ENCODE results near the gene TGFB1.
A peak's percentile ranks its signal among the peaks of the same experiment; 100 is the strongest.
"Not testable (repeated sequence)": the region's sequence is repeated elsewhere in the genome, so short reads cannot be mapped to it uniquely, and the experiment has no call there.

TGFB1 gene
- 95.8 to 213 (median 184) reads per million in 4 experiments for total RNA-seq

DNA sequence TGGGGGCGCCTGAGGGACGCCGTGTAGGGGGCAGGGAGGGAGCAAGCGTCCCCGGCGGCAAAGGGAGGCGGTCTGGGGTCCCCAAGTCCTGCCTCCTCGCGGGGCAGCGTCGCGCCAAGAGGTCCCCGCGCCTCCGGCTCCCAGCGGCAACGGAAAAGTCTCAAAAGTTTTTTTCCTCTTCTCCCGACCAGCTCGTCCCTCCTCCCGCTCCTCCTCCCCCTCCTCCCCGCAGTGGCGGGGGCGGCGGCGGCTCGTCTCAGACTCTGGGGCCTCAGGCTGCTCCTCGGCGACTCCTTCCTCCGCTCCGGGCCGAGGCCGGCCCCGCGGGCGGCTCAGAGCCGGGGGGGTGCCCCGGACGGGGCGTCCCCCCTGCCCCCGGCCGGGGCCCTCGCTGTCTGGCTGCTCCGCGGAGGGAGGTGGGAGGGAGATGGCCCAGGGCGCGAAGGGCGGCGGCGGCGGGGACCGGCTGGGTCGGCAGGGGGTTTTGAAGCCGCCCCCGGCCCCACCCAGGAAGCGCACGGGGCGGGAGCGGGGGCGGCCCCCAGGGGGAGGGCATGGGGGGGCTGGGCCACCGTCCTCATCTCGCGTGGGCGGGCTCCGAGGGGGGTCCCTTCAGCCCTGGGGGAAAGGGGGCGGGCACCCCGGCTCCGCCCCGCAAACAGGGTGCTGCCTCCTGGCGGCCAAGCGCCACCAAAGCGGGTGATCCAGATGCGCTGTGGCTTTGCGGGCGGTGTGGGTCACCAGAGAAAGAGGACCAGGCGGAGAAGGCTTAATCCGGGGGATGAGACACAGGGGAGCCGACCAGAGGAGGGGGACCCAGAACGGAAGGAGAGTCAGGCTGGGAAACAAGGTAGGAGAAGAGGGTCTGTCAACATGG, at the start of gene TGFB1:
Gene TGFB1 (minus strand): TSS at position 457 of the 877 bp plus-strand sequence. CDS start 878 bp downstream, outside the sequence.
- DNase-seq: peak; percentile 92

DNA sequence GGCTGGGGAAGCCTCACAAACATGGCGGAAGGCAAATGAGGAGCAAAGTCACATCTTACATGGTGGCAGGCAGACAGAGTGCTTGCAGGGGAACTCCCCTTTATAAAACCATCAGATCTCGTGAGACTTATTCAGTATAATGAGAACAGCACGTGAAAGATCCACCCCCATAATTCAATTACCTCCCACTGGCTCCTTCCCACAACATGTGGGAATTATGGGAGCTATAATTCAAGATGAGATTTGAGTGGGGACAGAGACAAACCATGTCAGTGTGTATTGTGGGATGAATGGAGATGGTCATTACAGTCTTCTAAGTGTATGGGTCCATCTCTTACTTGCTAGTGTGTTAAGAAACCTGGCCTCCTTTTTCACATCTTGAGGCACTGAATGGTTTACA, 48.3 kb upstream of the TGFB1 start:
- no peak for DNase-seq

DNA sequence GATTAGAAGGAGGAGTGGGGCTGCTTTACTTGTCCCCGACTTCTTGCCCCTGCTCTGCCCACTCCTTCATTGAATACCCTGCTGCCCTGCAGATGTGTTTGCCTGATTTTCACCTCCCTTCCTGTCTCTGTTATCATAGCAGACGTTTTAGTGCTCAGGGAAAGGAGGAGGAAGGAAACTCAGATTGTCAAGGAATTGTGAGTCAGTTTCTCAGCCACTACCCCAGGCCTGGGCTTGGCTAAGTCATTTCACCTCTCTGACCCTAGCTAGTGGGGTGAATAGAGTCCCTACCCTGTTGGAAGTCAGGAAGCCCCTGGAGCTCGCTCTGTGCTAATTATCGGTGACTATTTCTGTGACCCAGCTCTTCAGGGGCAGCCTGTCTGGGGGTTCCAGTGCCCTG, 47.8 kb upstream of the TGFB1 start:
- DNase-seq: no peak

DNA sequence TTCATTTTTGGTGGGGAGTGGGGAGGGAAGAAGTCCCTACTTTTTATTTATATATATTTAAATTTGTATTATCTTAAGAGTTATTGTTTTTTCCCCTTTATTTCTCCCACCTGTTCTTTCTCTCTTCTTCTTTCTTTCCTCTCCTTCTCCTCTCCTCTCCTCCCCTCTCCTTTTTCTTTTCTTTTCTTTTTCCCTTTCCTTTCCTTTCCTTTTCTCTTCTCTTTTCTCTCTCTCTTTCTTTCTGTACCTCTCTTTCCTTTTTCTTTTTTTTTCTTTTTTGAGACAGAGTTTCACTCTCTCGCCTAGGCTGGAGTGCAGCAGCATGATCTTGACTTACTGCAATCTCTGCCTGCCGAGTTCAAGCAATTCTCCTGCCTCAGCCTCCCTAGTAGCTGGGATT, 45.8 kb upstream of the TGFB1 start:
- no peak for DNase-seq

- DNase-seq: no peak
These were observed 45.4 kb upstream of the TGFB1 start for GRCh38 chr19:41399091-41399490.

DNA sequence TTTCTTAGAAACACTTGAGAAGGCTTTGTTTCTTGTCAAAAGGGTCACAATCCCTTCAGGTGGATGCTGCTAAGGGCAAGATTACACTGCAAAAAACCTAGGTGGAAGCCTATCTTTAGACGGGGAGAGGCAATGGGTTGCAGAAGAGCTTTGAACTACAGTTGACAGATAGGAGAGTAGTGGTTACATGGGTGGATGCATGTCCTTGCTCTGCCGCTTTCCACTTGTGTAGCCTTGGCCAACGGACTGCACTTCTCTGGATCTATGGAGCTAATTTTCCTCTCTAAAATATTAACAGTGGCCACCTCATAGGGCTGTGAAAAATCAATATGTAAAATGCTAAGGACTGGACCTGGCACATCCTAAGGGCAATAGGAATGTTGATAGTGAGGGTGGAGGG, 44.9 kb upstream of the TGFB1 start:
- no peak for DNase-seq

DNA sequence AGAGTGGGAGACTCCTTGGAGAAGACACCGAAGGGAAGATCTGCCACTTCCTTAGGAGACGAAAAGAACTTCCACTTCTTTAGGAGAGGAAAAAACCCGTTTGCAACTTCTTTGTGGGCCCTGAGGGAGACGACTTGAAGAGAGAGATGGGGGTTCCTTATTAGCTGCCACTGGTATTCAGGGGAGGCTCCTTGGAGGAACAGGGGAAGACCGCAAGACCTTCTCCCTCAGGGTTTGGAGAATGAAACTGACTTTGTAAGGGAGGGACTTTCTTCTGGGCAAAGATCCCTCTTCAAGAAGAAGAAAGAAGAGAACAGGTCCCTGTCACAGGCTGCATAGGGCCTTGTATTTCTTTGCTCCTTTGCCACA, 44.3 kb upstream of the TGFB1 start:
- no peak for DNase-seq

DNA sequence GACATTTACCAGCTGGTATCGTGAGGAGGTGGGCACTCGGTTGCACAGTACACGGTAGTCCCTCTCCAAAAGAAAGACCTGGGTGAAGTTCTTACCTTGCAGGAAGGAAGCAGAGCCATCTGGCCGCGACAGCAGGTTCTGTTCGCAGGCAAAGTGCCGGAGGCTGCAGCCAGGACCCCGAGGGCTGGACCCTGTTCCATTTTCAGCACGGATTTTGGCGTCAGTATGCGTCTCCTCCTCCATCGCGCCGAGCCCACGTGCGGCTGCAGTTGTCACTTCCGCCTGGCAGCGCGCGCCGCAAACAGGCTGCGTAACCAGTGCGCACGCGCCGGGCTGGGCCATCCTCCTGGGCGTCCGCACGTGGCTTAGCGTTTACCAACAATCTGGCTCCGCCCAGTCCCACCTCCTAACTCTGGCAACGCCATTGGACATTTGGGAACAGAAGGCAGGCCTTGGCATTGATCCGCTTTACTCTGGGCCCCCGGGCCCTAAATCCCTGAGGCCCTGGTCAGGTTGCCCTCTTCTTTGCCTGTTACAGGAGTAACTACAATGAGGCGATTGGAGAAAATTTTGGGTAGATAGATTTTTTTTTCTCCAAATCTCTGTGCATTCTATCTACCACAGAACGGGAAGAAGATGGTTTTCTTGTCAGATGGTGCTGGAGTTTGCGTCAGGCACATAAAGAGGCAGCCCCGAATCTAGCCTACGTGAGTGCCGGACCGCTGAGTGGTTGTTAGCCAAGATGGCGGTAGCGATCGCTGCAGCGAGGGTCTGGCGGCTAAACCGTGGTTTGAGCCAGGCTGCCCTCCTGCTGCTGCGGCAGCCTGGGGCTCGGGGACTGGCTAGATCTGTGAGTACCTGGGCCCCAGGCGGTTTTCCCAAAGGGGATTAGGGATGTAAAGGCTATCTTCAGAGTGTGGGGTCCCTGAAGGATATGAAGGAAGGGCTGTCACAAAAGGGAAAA, 43.6 kb upstream of the TGFB1 start, which contains the start of the genes BCKDHA and EXOSC5:
Gene BCKDHA (plus strand): TSS at position 733 of the 964 bp plus-strand sequence. CDS start 10 bp downstream, at position 743.
Gene EXOSC5 (minus strand): TSS at position 274 of the 964 bp plus-strand sequence. CDS start 31 bp downstream, at position 243.
- DNase-seq: peak; percentile 99

DNA sequence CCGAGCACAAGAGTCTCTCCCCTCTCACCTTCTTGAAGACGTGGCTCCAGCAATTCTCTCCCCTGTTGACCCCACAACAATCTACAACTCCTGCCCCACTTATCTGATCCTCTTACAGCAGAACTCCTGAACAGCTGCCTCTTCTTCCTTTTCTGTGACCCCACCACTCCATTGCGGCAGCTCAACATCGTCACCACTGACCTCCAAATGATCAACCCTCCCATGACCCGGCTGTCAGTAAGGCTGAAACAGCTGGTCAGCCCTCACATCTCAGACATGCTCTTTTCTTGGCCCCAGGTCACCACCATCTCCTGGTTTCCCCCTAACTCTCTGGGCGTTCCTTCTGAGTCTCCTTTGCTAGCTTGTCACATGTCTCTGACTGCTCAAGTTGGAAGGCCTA, 41.6 kb upstream of the TGFB1 start:
- no peak for DNase-seq

GRCh38 chr19:41392775-41393174, 39.1 kb upstream of the TGFB1 start:
- no peak for DNase-seq

GRCh38 chr19:41391618-41392017, 37.9 kb upstream of the TGFB1 start:
- DNase-seq: no peak

DNA sequence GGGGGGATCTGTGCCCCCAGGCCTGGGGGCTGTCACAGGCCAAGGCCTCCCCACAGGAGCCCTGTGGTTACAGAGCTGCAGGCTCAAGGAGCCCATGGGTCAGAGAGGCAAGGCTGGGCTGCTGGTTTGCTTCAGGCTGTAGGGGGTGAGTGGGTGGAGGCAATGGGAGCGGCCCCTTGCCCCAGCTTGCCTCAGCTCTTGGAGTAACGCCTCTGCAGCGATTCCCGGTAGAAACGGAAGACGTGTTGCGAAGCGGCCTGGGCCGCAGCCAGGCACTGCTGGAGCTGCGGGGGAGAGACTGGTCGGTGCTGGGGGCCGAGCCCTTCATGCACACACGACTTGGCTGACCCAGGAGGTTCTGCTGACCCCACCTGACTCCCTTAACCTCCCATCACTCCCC, 32.7 kb upstream of the TGFB1 start:
- no peak for DNase-seq

GRCh38 chr19:41384351-41384750, 30.6 kb upstream of the TGFB1 start:
- no peak for DNase-seq

DNA sequence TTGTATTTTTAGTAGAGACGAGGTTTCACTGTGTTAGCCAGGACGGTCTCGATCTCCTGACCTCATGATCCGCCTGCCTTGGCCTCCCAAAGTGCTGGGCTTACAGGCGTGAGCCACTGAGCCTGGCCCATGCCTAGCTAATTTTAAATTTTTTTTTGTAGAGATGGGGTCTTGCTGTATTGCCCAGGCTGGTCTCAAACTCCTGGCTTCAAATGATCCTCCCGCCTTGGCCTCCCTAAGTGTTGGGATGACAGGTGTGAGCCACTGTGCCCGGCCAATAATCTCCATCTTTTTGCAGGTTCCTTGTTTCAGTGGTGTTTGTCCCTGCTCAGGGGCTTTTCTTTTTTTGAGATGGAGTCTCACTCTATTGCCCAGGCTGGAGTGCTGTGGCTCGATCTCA, 27.8 kb upstream of the TGFB1 start:
- DNase-seq: not testable (repeated sequence)

- DNase-seq: peak; percentile 19
These were observed 24.4 kb upstream of the TGFB1 start for GRCh38 chr19:41377977-41378709.

DNA sequence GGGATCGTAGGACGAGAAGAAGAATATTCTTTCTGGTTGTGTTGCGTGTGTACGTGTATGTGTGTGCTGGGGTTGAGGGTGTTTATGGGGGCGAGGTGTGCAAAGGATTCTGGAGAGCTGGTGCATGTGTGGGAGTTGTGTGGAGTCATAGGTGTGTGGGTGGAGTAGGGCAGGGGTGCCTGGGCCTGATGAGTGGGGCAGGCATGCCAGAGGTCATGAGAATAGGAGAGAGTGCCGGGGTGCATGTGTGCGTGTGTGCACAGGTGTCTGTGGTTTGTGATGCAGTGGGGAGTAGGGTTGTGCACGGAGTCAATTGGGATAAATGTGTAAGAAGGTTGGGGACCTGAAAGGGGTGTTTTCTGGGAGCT, 23.3 kb upstream of the TGFB1 start:
- DNase-seq: no peak

GRCh38 chr19:41376241-41376997, 22.7 kb upstream of the TGFB1 start, which contains the start of gene TMEM91:
Gene TMEM91 (plus strand): TSS chr19:41376533. CDS start chr19:41378310, 1,777 bp downstream.
- no peak for DNase-seq

- DNase-seq: no peak
These were observed 20.3 kb upstream of the TGFB1 start for GRCh38 chr19:41373993-41374392.

DNA sequence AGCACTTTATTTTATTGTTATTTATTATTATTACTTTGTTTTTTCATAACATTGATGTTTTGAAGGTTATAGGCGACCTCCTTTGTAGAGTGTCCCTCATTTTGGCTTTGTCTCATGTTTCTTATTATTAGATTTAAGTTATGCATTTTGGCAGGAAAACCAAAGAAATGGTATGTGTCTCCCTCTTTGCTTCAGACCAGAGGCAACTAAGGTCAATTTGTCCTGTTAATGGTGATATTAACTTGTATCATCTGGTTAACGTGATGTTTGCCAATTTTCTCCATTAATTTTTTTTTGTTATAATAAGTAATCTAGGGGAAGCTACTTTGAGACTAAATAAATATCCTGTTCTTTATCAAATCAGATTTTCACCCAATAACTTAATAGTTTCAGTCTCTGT, 18.8 kb upstream of the TGFB1 start:
- no peak for DNase-seq

- no peak for DNase-seq
These were observed 17.8 kb upstream of the TGFB1 start for GRCh38 chr19:41371541-41371940.

- not testable (repeated sequence) for DNase-seq
These were observed 17.4 kb upstream of the TGFB1 start for GRCh38 chr19:41371119-41371518.

DNA sequence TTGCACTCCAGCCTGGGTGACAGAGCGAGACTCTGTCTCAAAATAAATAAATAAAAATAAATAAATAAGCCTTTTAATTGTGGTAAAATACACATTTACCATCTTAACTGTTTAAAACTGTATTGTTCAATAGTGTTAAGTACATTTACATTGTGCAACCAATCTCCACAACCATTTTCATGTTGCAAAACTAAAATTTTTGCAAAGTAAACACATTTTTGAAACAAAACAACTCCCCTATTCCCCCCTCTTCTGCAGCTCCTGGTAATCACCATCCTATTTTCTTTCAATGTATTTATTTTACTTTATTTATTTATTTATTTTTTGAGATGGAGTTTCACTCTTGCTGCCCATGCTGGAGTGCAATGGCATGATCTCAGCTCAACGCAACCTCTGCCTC, 16.0 kb upstream of the TGFB1 start:
- no peak for DNase-seq
